Karpas-422 (cell line): ENCODE measurements around the gene PRDX6. TPM values are rescaled to one million over a fixed set of nuclear protein-coding genes. Genes with fewer than 3 reads are reported as not detected.
A peak's percentile ranks its signal among the peaks of the same experiment; 100 is the strongest.
"Not testable (repeated sequence)": the region's sequence is repeated elsewhere in the genome, so short reads cannot be mapped to it uniquely, and the experiment has no call there.

ENCODE experiments used
- DNase-seq: peaks from one replicate; pipeline ENCODE4 v3.0.0-alpha.2; 2015
- H2AFZ ChIP-seq: fragments of 200-600 bp; sonication (generic); 2 replicates; pipeline ENCODE4 v1.6.1; 2014; ENCODE audit warnings: antibody characterized with exemption, low read length, mixed read lengths
- H3K27ac ChIP-seq: fragments of 200-600 bp; sonication (generic); 2 replicates; pipeline ENCODE4 v1.5.1; 2014; ENCODE audit warnings: mild to moderate bottlenecking, low read length, moderate library complexity
- H3K27me3 ChIP-seq: fragments of 200-600 bp; sonication (generic); 2 replicates; pipeline ENCODE4 v1.6.1; 2014; ENCODE audit warnings: low read length, mixed read lengths
- H3K36me3 ChIP-seq: fragments of 200-600 bp; sonication (generic); 2 replicates; pipeline ENCODE4 v1.6.1; 2014; ENCODE audit warnings: low read length, mixed read lengths; ENCODE audit not compliant: insufficient read depth
- H3K4me1 ChIP-seq: fragments of 200-600 bp; sonication (generic); 2 replicates; pipeline ENCODE4 v1.6.1; 2014; ENCODE audit warnings: mild to moderate bottlenecking, low read length, mixed read lengths
- H3K4me2 ChIP-seq: fragments of 200-600 bp; sonication (generic); 2 replicates; pipeline ENCODE4 v1.6.1; 2014; ENCODE audit warnings: low read length, low read depth, mild to moderate bottlenecking; ENCODE audit not compliant: poor library complexity, severe bottlenecking
- H3K4me3 ChIP-seq: fragments of 200-600 bp; sonication (generic); 2 replicates; pipeline ENCODE4 v1.5.1; 2014; ENCODE audit warnings: mild to moderate bottlenecking, antibody characterized with exemption, low read length, mixed read lengths
- H3K79me2 ChIP-seq: fragments of 200-600 bp; sonication (generic); 2 replicates; pipeline ENCODE4 v1.6.1; 2014; ENCODE audit warnings: mild to moderate bottlenecking, low read length, mixed read lengths
- H3K9ac ChIP-seq: fragments of 200-600 bp; sonication (generic); 2 replicates; pipeline ENCODE4 v1.6.0; 2014; ENCODE audit warnings: low read length
- H3K9me2 ChIP-seq: fragments of 200-600 bp; sonication (generic), shearing (Covaris generic); replicated peaks from 2 replicates; pipeline ENCODE4 v1.6.0; 2014; ENCODE audit warnings: mild to moderate bottlenecking, low read length, moderate library complexity; ENCODE audit not compliant: insufficient read depth
- H3K9me3 ChIP-seq: fragments of 300-700, 200-600 bp; sonication (generic); 2 replicates; pipeline ENCODE4 v1.6.1; 2014; ENCODE audit warnings: low read length, mixed read lengths
- H4K20me1 ChIP-seq: fragments of 200-600 bp; sonication (generic); 2 replicates; pipeline ENCODE4 v1.6.1; 2014; ENCODE audit warnings: mild to moderate bottlenecking, antibody characterized with exemption, low read length, low read depth; ENCODE audit not compliant: insufficient read depth
- total RNA-seq: library from RNA; depleted of rRNA; stranded (reverse); fragments of >200 nt; shearing (Covaris generic); gene quantifications from 2 replicates; pipeline ENCODE4 v1.2.3, GENCODE V29; 2014; ENCODE audit warnings: low replicate concordance

PRDX6 gene
- total RNA-seq, 1 experiment from 2014 or later = 232 TPM

DNA sequence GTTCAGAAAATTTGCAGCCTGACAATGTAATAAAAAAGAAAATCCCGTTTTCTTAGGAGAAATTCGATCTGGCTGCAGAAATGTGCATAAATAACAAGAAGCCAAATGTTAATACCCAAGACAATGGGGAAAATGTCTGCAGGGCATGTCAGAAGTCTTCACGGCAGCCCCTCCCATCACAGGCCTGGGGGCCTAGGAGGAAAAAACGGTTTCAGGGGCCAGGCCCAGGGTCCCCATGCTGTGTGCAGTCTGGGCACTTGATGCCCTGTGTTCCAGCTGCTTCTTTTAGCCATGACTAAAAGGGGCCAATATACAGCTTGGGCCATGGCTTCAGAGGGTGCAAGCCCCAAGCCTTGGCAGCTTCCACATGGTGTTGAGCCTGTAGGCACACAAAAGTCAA lies 6.5 kb upstream of the PRDX6 start:
- H3K4me3 ChIP-seq = no peak overlapping the region
- no peak overlapping the region for H3K27ac ChIP-seq
- no peak overlapping the region for H3K9ac ChIP-seq
- peaks cover 11% of the 10 kb centered on the region for H3K9me3 ChIP-seq
- H3K36me3 ChIP-seq = peaks cover 12% of the 10 kb centered on the region; the same call in 1 of the 2 replicates
- H4K20me1 ChIP-seq = no peaks in the 10 kb centered on the region
- peaks cover 20% of the 10 kb centered on the region for H3K79me2 ChIP-seq
- H3K9me2 ChIP-seq = no peaks in the 10 kb centered on the region
- DNase-seq = no peak
- no peak overlapping the region for H3K4me2 ChIP-seq
- peaks cover 7% of the 10 kb centered on the region for H3K4me1 ChIP-seq
- H3K27me3 ChIP-seq = no peaks in the 10 kb centered on the region
- no peak overlapping the region for H2AFZ ChIP-seq

DNA sequence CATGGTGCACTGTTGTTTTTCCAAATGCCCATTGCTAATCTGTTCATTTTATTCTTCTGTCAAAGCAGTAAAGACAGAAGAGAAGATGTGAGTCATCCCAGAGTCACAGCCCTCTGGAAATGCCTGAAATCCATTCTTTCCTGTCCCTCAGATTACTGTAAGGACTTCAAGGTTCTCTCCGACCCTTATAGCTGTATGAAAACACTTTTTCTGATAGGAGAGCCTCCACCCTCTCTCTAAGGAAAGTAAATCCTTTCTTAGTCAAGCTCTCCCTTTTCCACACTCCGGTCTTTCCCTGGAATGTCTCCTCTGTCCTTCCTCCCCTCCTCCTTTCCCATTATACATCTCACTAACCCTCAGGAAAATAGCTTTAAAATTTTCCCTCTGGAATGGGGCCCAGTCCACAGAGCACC lies 3.5 kb upstream of the PRDX6 start:
- Histone ChIP-seq H3K9me3 (peaks cover 5% of the 10 kb centered on the region), H2AFZ (no peak overlapping the region), H3K4me2 (no peak overlapping the region), H3K36me3 (peaks cover 12% of the 10 kb centered on the region; the same call in 1 of the 2 replicates), H3K4me1 (peaks cover 19% of the 10 kb centered on the region), H3K27ac (no peak overlapping the region), H3K4me3 (no peak overlapping the region), H3K27me3 (no peaks in the 10 kb centered on the region), H3K9me2 (no peaks in the 10 kb centered on the region), H4K20me1 (peaks cover 8% of the 10 kb centered on the region; the same call in 1 of the 2 replicates), H3K79me2 (peaks cover 41% of the 10 kb centered on the region), H3K9ac (no peak overlapping the region)
- DNase-seq = no peak

DNA sequence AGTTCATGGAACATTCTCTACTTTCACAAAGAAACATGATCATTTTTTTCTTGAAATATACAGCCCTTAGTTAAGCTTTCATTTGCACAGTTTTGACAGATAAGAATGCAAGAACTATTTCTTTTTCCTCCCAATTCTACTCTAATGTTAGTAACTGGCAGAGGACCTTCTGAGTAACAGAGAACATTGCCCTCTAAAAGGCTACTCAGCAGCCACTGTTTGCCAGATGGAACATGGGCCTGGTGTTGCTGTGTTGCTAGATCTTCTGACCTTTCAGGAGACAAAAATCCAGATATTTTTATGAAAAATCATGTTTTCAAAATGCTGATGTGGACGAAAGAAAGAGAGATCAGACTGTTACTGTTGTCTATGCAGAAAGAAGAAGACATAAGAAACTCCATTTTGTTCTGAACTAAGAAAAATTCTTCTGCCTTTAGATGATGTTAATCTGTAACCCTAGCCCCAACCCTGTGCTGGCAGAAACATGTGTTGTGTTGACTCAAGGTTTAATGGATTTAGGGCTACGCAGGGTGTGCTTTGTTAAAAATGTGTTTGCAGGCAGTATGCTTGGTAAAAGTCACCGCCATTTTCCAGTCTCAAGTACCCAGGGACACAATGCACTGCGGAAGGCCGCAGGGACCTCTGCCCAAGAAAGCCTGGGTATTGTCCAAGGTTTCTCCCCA lies 2.9 kb upstream of the PRDX6 start:
- Histone ChIP-seq H3K4me1 (peaks cover 25% of the 10 kb centered on the region), H3K4me2 (no peak overlapping the region), H3K9me3 (peaks cover under 1% of the 10 kb centered on the region; the same call in 1 of the 2 replicates), H3K4me3 (no peak overlapping the region), H3K27ac (no peak overlapping the region), H3K79me2 (peaks cover 48% of the 10 kb centered on the region), H3K27me3 (no peaks in the 10 kb centered on the region), H3K9me2 (no peaks in the 10 kb centered on the region), H3K9ac (no peak overlapping the region), H4K20me1 (peaks cover 9% of the 10 kb centered on the region; the same call in 1 of the 2 replicates), H2AFZ (no peak overlapping the region), H3K36me3 (peaks cover 11% of the 10 kb centered on the region; the same call in 1 of the 2 replicates)
- no peak for DNase-seq

DNA sequence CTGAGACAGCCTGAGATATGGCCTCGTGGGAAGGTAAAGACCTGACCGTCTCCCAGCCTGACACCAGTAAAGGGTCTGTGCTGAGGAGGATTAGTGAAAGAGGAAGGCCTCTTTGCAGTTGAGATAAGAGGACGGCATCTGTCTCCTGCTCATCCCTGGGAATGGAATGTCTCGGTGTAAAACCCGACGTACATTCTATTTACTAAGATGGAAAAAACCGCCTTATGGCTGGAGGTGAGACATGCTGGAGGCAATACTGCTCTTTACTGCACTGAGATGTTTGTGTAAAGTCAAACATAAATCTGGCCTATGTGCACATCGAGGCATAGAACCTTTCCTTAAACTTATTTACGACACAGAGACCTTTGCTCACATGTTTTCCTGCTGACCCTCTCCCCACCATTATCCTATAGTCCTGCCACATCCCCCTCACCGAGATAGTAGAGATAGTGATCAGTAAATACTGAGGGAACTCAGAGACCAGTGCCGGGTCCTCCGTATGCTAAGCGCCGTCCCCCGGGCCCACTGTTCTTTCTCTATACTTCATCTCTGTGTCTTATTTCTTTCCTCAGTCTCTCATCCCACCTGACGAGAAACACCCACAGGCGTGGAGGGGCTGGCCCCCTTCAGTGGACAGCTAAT lies 2.2 kb upstream of the PRDX6 start:
- H3K4me3 ChIP-seq = peak overlapping the region; percentile 98
- H3K27ac ChIP-seq, DNase-seq, H3K9me2 ChIP-seq, H4K20me1 ChIP-seq, H2AFZ ChIP-seq, H3K27me3 ChIP-seq, H3K9me3 ChIP-seq: not testable (repeated sequence)
- peaks cover 54% of the 10 kb centered on the region for H3K79me2 ChIP-seq
- H3K4me2 ChIP-seq = peak overlapping the region; percentile 93
- H3K4me1 ChIP-seq = peaks cover 32% of the 10 kb centered on the region
- H3K9ac ChIP-seq = 0 out of 2 replicates have a peak overlapping the region, but pooled peaks have one; percentile 94
- H3K36me3 ChIP-seq = peaks cover 13% of the 10 kb centered on the region

DNA sequence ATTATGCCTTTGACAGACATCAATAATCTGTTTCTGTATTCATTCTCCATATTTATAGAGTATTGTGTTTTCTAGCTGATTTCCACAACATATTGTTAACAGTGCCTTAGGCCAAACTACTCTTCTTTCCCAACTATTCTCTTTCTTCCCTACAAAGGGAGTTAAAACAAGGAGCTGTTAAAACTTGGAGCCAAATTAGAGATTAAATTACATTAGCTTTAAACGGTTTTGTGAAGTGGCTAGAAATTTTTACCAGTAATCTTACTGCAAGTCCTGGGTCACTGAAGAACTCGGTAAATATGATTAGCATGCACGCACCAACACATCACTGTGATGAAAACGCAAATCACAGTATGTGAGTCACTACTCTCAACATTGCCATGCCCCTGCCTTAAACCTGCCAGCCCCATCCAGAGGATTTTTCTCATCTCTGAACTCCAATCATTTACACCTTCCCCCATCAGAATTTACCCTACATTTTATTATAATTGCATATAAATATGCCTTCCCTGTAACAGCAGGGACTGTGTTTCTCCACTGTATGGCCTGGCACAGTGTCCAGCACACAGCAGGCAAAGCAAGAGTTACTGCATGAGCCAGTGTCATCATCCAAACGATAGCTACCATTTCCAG lies 1.5 kb upstream of the PRDX6 start:
- peaks cover 34% of the 10 kb centered on the region for H3K4me1 ChIP-seq
- peak overlapping the region; percentile 93 for H3K4me2 ChIP-seq
- H3K27ac ChIP-seq = no peak overlapping the region
- peaks cover 21% of the 10 kb centered on the region for H3K36me3 ChIP-seq
- no peak overlapping the region for H2AFZ ChIP-seq
- peak overlapping the region; percentile 94 for H3K9ac ChIP-seq
- H3K79me2 ChIP-seq = peaks cover 62% of the 10 kb centered on the region
- H3K4me3 ChIP-seq = peak overlapping the region; percentile 98
- H3K9me3 ChIP-seq = no peaks in the 10 kb centered on the region; the same call in 1 of the 2 replicates
- H4K20me1 ChIP-seq = peaks cover 9% of the 10 kb centered on the region; the same call in 1 of the 2 replicates
- H3K9me2 ChIP-seq = no peaks in the 10 kb centered on the region
- no peaks in the 10 kb centered on the region for H3K27me3 ChIP-seq
- no peak for DNase-seq

DNA sequence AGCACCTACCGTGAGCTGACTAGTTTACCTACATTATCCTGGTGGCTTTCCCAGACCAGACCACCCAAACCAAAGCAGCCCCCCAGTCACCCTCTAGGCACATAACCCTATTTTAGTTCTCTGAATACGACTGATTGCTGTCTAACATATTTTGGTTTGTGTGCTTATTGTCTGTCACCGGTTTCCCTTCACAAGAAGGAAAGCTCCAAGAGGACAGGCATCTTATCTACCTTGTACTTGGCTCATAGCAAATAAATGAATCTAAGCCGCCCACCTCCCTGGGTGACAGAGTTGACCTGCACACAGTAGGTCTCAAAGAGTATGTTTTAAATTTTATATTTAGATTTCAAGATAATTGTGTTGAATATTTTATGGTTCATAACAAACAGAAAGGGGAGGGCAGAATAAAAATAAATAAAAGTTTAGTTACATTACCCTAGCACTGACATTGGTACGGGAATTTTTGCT lies 904 bp upstream of the PRDX6 start:
- Histone ChIP-seq H3K9me3 (no peaks in the 10 kb centered on the region), H3K4me3 (peak overlapping the region; percentile 98), H3K4me2 (peak overlapping the region; percentile 93), H3K36me3 (peaks cover 26% of the 10 kb centered on the region), H3K27ac (peak overlapping the region; percentile 64), H4K20me1 (peaks cover 9% of the 10 kb centered on the region; the same call in 1 of the 2 replicates), H3K9ac (peak overlapping the region; percentile 94), H3K79me2 (peaks cover 68% of the 10 kb centered on the region), H3K9me2 (no peaks in the 10 kb centered on the region), H3K4me1 (peaks cover 34% of the 10 kb centered on the region), H2AFZ (peak overlapping the region; percentile 96), H3K27me3 (no peaks in the 10 kb centered on the region)
- no peak for DNase-seq

DNA sequence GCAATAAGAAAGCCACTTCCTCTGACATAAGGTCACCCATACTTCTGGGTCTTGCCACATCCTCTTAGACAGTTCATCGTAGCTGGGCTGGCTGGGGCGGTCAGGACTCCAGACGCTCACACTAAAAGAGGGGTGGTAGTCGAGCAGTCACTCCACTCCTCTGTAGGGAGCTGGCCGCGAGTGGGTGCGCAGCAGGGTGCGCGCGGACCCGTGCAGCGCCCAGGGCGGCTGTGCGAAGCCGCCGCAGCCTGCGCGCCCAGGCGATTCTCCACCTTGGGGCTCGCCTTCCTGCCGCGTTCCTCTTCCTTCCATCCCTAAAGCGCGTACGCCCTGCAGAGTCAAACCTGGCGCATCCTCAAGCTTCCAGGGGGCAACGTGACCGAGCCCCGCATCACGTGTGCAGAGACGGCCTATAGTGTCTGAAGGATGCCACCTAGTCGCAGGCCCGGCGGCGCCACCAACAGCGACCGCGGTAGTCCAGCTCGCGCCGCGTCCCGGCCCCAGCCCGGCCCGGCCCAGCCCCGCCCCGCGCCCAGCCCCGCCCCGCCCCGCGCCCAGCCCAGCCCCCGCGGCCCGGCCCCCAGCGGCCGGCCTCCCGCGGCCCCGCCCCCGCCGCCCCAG lies 360 bp upstream of the PRDX6 start:
- Histone ChIP-seq H2AFZ (peak overlapping the region; percentile 96), H3K27ac (peak overlapping the region; percentile 64), H3K9me2 (no peaks in the 10 kb centered on the region), H3K4me2 (peak overlapping the region; percentile 96), H3K36me3 (peaks cover 31% of the 10 kb centered on the region), H3K9me3 (no peaks in the 10 kb centered on the region), H3K4me3 (peak overlapping the region; percentile 98), H4K20me1 (peaks cover 9% of the 10 kb centered on the region; the same call in 1 of the 2 replicates), H3K79me2 (peaks cover 70% of the 10 kb centered on the region), H3K4me1 (peaks cover 34% of the 10 kb centered on the region), H3K27me3 (no peaks in the 10 kb centered on the region), H3K9ac (peak overlapping the region; percentile 94)
- peak; percentile 96 for DNase-seq
